ENCODE results near the gene ZNF638. TPM values are rescaled to one million over a fixed set of nuclear protein-coding genes. Genes with fewer than 3 reads are reported as not detected.
"Not testable (repeated sequence)": the region's sequence is repeated elsewhere in the genome, so short reads cannot be mapped to it uniquely, and the experiment has no call there.

Gene ZNF638
- total and polyA plus RNA-seq, 2 of the 8 experiments (the other 6 are each of a cell fraction or from before 2014, with no cell fraction given), result 45.3 to 143 TPM

GRCh38 chr2:71445142-71445541 is 113.6 kb downstream of the ZNF638 start:
- CTCF ChIA-PET (ENCODE audit: partially characterized antibody), result interaction anchor here (0.6 to 21.6 kb wide), 4 partner anchors 10 to 131 kb away, joined by 3 to 211 read pairs (median 4); no protein-coding TSS in a partner anchor
- H3K27ac ChIP-seq (ENCODE audit: low read depth, low read length); H4K8ac ChIP-seq (ENCODE audit: extremely low read depth, insufficient read depth, low read length); H2BK120ac ChIP-seq (replicated peaks; ENCODE audit: low read depth, low read length); DNase-seq (ENCODE audit: low read depth in 1 of 2, low spot score in 2 of 2); H3K23ac ChIP-seq (ENCODE audit: insufficient read length); H3K9ac ChIP-seq (replicated peaks in 1 of 4; ENCODE audit: extremely low read depth in 1 of 4, low read depth in 3 of 4, low read length in 3 of 4); H3K9me3 ChIP-seq (ENCODE audit: insufficient read depth in 2 of 2, low read depth in 1 of 2, low read length in 1 of 2); POLR2A ChIA-PET (ENCODE audit: partially characterized antibody); H4K91ac ChIP-seq (replicated peaks; ENCODE audit: insufficient read length, low read length); H3K14ac ChIP-seq (ENCODE audit: insufficient read length); H4K5ac ChIP-seq (ENCODE audit: insufficient read length, low read depth, low read length); H3K23me2 ChIP-seq (ENCODE audit: low read depth, low read length); H3K18ac ChIP-seq (ENCODE audit: extremely low read depth, low read length); H3K4me1 ChIP-seq (replicated peaks in 1 of 4; ENCODE audit: control insufficient read depth in 3 of 4, insufficient read depth in 4 of 4, low read length in 3 of 4); H2BK5ac ChIP-seq (ENCODE audit: low read depth, low read length); H2BK20ac ChIP-seq (ENCODE audit: low read length); H3K4me2 ChIP-seq (ENCODE audit: insufficient read depth in 1 of 2, low read depth in 2 of 2, low read length in 2 of 2); H3K79me2 ChIP-seq (ENCODE audit: control insufficient read depth in 1 of 2, insufficient read depth in 2 of 2, low read length in 2 of 2); H2BK12ac ChIP-seq (ENCODE audit: low read depth, low read length); H3K36me3 ChIP-seq (ENCODE audit: control insufficient read depth in 2 of 4, insufficient read depth in 4 of 4, low read length in 3 of 4); H2BK15ac ChIP-seq (ENCODE audit: low read length); FAIRE-seq; H3K79me1 ChIP-seq (ENCODE audit: low read depth, low read length); H2AK5ac ChIP-seq (ENCODE audit: low read depth, low read length); H3K56ac ChIP-seq (replicated peaks; ENCODE audit: insufficient read length, low read depth, low read length); H3K4ac ChIP-seq (replicated peaks; ENCODE audit: insufficient read length, low read depth, low read length); H2AFZ ChIP-seq (ENCODE audit: low read length); H4K20me1 ChIP-seq (replicated peaks in 1 of 2; ENCODE audit: control insufficient read depth in 1 of 2, insufficient read depth in 2 of 2, low read length in 2 of 2); H3K27me3 ChIP-seq (replicated peaks in 1 of 4; ENCODE audit: control insufficient read depth in 3 of 4, extremely low read depth in 1 of 4, insufficient read depth in 3 of 4, low read length in 3 of 4); H3K4me3 ChIP-seq (ENCODE audit: extremely low read depth in 1 of 4, insufficient read depth in 2 of 4, low read depth in 3 of 4, low read length in 4 of 4): not testable (repeated sequence)
- 85% methylated on average over 5 of the region's 5 CpGs; no CpG with 5 or more reads in 1 of the 2 experiments for WGBS, 2 experiments (ENCODE audit: extremely low coverage in 1 of 2, insufficient coverage in 1 of 2, insufficient read length in 1 of 2, insufficient replicate concordance in 2 of 2, low coverage in 1 of 2, low lambda C conversion rate in 2 of 2, missing lambda C conversion rate in 1 of 2)

Measured in H1 (cell line).